ENCODE data around the gene KIF2C. TPM values are rescaled to one million over a fixed set of nuclear protein-coding genes. Genes with fewer than 3 reads are reported as not detected.
A peak's percentile ranks its signal among the peaks of the same experiment; 100 is the strongest.

The KIF2C gene
- total RNA-seq, 2 experiments from 2014 or later, result 102 to 107 TPM

DNA sequence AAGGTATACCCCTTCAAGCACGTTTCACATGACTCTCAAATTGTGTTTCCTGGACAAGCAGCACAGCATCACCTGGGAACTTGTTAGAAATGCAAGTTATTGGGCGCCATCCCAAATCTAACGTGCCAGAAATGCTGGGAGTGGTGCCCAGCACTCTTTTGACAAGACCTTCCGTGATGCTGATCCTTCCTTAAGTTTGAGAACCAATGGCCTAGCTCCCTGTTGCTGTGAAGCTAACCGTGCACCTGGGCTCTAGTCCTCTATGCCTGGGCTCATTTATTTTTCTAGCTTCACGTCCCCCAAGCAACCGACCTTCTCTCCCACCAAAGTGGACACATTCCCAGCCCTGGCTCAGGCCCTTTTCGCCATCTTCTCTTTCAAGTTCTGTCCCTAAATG is 44.1 kb downstream of the KIF2C start:
- DNase-seq, result no peak
- Mint-ChIP-seq H3K4me1 (peaks cover 55% of the 10 kb centered on the region), H3K27me3 (no peaks in the 10 kb centered on the region), H3K36me3 (peaks cover 34% of the 10 kb centered on the region), H3K4me3 (peak overlapping the region; percentile 68), H3K27ac (peak overlapping the region; percentile 84), H3K9me3 (ENCODE audit: low read depth) (no peaks in the 10 kb centered on the region)
- no peak for ATAC-seq
- CTCF ChIA-PET, result interaction anchor here (1.0 to 6.9 kb wide), 11 partner anchors 8 to 520 kb away, joined by 3 to 60 read pairs (median 11); partner anchors contain the start of genes DYNLT4, EIF2B3, HECTD3 and PLK3

GRCh38 chr1:44784094-44785028 is 44.7 kb downstream of the KIF2C start:
- no peaks in the 10 kb centered on the region for H3K27me3 Mint-ChIP-seq
- no peak for DNase-seq
- peaks cover 28% of the 10 kb centered on the region for H3K36me3 Mint-ChIP-seq
- peak; percentile 50 for ATAC-seq
- H3K9me3 Mint-ChIP-seq (ENCODE audit: low read depth), result no peaks in the 10 kb centered on the region
- H3K4me1 Mint-ChIP-seq, result peaks cover 50% of the 10 kb centered on the region
- CTCF ChIA-PET, result interaction anchor here (0.6 to 6.9 kb wide), 17 partner anchors 9 to 519 kb away, joined by 3 to 60 read pairs (median 11); partner anchors contain the start of genes BTBD19, DYNLT4, EIF2B3 and HECTD3
- peak overlapping the region; percentile 68 for H3K4me3 Mint-ChIP-seq
- peak overlapping the region; percentile 84 for H3K27ac Mint-ChIP-seq

GRCh38 chr1:44785029-44785380 is 45.4 kb downstream of the KIF2C start:
- peak overlapping the region; percentile 78 for H3K27ac Mint-ChIP-seq
- H3K36me3 Mint-ChIP-seq, result peaks cover 23% of the 10 kb centered on the region
- peaks cover 52% of the 10 kb centered on the region for H3K4me1 Mint-ChIP-seq
- CTCF ChIA-PET, result interaction anchor here (0.6 to 6.9 kb wide), 14 partner anchors 9 to 519 kb away, joined by 3 to 60 read pairs (median 11); partner anchors contain the start of genes BTBD19, DYNLT4, HECTD3 and PLK3
- H3K9me3 Mint-ChIP-seq (ENCODE audit: low read depth), result no peaks in the 10 kb centered on the region
- peak overlapping the region; percentile 66 for H3K4me3 Mint-ChIP-seq
- no peaks in the 10 kb centered on the region for H3K27me3 Mint-ChIP-seq
- DNase-seq (no peak), ATAC-seq (no peak)

DNA sequence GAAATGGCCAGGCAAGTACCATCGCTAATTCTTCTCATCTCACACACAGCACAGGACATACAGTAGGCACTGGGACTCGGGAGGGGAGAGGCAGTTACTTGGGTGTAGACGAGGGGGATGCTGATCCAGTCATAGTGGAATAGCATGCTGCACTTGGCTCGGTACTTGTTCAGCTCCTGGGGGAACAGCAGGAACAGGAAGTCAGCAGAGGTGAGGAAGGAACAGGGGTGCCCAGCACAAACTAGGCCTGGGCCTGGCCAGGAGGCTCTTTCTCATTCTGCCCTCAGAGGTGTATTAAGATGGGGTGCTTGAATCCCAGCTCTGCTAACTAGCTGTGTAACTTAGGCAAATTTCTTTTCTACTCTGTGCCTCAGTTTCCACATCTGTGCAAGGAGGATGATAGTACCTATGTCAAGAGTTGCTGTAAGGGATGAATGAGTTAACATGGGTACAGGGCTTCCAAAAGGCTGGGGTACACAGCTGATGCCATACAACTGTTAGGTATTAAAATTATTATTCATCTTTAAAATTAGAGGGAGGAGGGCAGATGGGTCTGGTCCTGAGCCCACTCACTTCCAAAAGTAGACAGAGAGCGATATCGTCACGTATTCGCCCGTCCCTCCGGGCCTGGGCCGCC is 46.0 kb downstream of the KIF2C start:
- Mint-ChIP-seq H3K9me3 (ENCODE audit: low read depth) (no peaks in the 10 kb centered on the region), H3K4me3 (peak overlapping the region; percentile 66), H3K27me3 (no peaks in the 10 kb centered on the region), H3K4me1 (peaks cover 46% of the 10 kb centered on the region), H3K36me3 (peaks cover 17% of the 10 kb centered on the region), H3K27ac (peak overlapping the region; percentile 78)
- no peak for ATAC-seq
- CTCF ChIA-PET, result interaction anchor here (1.1 to 6.9 kb wide), 15 partner anchors 8 to 518 kb away, joined by 3 to 60 read pairs (median 11); partner anchors contain the start of genes BTBD19, DYNLT4, HECTD3 and PLK3
- DNase-seq, result no peak

DNA sequence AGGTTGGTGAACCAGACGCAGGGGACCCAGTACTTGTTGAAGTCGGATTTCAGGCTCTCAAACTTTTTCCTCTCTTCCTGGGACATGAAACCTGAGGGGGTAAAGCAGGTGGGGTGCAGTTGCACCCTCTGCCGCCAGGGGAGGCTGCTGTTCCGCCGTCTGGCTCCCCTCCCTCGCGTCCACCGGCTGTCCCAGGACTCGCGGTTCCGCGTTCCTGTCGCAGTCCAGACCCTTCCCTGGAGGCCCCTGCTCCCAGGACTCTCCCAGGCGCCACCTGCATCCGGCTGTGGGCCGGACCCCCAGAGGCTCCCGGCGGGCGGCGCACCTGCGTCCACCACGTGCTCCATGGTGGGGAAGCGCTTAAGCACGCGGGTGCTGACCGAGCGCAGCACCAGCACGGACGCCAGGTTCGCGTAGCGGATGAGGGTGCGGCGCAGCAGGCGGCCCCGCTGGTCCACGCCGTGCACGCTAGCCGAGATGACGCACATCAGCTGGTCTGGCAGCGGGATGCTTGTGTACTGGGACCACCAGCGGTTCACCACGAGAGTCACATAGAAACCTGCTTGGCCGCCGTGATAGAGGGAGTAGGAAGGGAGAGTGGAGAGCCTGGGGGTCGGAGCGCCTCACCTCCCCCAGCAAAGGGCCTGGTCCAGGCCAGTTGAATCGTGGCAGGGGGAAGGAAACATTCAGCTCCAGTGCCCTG is 46.7 kb downstream of the KIF2C start:
- CTCF ChIA-PET, result interaction anchor here (0.7 to 6.9 kb wide), 19 partner anchors 7 to 228 kb away, joined by 3 to 60 read pairs (median 9); partner anchors contain the start of genes BTBD19, DYNLT4, HECTD3 and PLK3
- Mint-ChIP-seq H3K27ac (peak overlapping the region; percentile 78), H3K4me3 (peak overlapping the region; percentile 57), H3K9me3 (ENCODE audit: low read depth) (no peaks in the 10 kb centered on the region), H3K4me1 (peaks cover 44% of the 10 kb centered on the region), H3K27me3 (no peaks in the 10 kb centered on the region), H3K36me3 (peaks cover 11% of the 10 kb centered on the region)
- peak; percentile 81 for DNase-seq
- peak; percentile 67 for ATAC-seq

- CTCF ChIA-PET, result interaction anchor here (0.6 to 6.9 kb wide), 15 partner anchors 9 to 534 kb away, joined by 3 to 60 read pairs (median 3); partner anchors contain the start of genes HECTD3, PLK3, RNU5D-1 and RPS8
- Mint-ChIP-seq H3K9me3 (ENCODE audit: low read depth) (no peaks in the 10 kb centered on the region), H3K4me1 (peaks cover 41% of the 10 kb centered on the region), H3K27me3 (no peaks in the 10 kb centered on the region), H3K36me3 (peaks cover 5% of the 10 kb centered on the region), H3K4me3 (peak overlapping the region; percentile 57), H3K27ac (peak overlapping the region; percentile 78)
- ATAC-seq, result no peak
- DNase-seq, result no peak
Measured at GRCh38 chr1:44786841-44787426, 47.3 kb downstream of the KIF2C start.

DNA sequence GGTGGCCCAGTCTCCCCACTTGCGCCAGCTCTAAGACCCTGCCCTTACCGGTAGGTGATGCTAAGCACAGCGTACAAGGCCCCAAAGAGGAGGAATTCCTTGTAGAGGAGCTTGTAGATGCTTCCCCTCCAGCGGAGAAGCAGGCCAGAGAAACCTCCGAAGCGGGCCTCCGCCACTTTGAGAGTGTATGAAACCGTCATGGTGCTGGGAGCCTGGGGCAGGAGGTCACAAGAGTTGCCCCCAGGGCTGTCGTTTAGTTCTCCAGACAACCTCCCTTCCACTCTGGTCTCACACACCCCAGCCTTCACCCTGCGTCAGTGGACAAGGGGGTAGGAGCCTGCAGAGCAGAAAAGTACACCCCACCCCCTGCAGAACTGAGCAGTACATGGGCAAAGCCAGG is 47.9 kb downstream of the KIF2C start:
- DNase-seq (no peak), ATAC-seq (no peak)
- CTCF ChIA-PET, result interaction anchor here (0.6 to 6.9 kb wide), 10 partner anchors 9 to 533 kb away, joined by 3 to 60 read pairs (median 6); partner anchors contain the start of genes HECTD3, RNU5D-1, RPS8 and UROD
- H3K27ac Mint-ChIP-seq, result no peak overlapping the region
- no peaks in the 10 kb centered on the region for H3K27me3 Mint-ChIP-seq
- no peak overlapping the region for H3K4me3 Mint-ChIP-seq
- no peaks in the 10 kb centered on the region for H3K9me3 Mint-ChIP-seq (ENCODE audit: low read depth)
- peaks cover 2% of the 10 kb centered on the region for H3K36me3 Mint-ChIP-seq
- peaks cover 41% of the 10 kb centered on the region for H3K4me1 Mint-ChIP-seq

DNA sequence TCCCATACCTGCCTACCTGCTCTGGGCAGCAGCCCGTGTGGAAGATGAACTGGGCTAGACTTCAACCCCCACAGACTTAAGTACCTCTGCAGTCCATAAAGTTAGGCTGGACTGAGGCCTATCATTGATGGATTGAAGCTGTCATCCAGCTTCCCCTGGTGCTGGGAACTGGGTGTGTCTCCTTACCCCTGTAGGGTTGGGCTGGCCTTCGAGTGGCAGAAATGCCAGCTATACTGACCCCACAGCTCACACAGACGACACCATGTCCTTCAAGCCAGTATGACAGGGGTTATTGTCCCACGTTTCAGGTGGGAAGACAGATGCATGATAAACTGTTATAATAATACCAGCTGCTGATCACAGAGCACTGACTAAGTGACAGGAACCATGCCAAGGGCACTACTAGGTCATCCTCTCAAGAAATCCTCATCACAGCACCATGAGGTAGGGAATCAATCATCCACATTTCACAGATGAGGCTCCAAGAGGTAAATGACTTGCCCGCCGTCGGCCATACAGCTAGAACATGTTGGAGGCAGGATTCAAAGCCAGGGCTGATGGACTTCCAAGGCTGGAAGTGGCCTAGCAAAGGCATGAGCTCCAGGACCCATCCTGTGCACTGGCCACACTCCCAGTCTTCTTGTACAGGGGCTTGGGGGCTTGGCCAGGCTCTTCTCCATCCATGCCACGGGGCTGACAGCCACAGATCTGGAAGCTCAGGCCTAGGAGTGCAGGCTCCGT is 48.7 kb downstream of the KIF2C start, which contains the start of gene BEST4:
BEST4 (minus strand) TSS at position 51 of the 741 bp plus-strand sequence. CDS start 465 bp downstream, outside the sequence.
- H3K27me3 Mint-ChIP-seq, result no peaks in the 10 kb centered on the region
- CTCF ChIA-PET, result interaction anchor here (1.1 to 6.9 kb wide), 5 partner anchors 13 to 515 kb away, joined by 3 to 60 read pairs (median 6); partner anchors contain the start of genes RNU5D-1 and RPS8
- no peaks in the 10 kb centered on the region for H3K9me3 Mint-ChIP-seq (ENCODE audit: low read depth)
- no peak for DNase-seq
- peaks cover 34% of the 10 kb centered on the region for H3K4me1 Mint-ChIP-seq
- no peak within 1 kb of the TSS for H3K4me3 Mint-ChIP-seq
- H3K27ac Mint-ChIP-seq, result no peak within 1 kb of the TSS
- no peaks in the 10 kb centered on the region for H3K36me3 Mint-ChIP-seq
- ATAC-seq, result no peak

DNA sequence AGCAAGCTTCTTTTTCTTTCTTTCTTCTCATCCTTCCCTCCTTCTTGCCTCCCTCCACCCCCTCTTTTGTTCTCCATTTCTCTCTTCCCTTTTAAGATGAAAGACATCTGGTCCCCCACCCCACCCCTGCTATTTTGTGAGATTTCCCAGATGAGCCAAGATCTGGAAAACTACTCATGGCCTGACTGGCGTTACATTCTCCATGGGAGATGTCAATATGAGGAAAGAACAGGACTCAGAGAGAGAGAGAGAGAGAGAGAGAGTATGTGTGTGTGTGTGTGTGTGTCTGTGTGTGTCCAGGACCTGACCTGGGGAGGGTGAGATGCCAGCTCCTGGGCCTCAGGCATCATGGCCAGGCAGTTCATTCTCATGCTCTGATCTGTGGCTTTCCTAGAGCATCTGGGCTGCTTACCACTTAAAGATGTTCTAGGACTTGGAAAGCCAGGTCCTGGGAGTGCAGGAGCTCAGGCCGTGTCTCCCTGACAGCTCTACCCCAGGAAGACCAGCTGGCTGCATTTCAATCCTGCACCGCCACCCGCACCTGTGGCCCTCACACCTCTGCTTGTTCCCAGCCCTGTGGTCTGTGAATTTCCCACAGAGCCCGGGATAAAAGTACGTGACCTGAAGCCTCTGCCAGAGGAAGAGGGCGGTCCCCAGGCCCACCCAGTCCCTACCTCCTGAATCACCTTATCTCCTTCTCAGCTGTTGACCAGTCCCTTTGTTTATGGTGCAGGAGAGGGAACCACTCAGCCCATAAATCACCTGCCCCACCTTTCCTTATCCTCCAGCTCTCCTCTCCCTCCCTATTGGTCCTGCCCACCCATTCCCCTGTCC is 51.5 kb downstream of the KIF2C start:
- Mint-ChIP-seq H3K4me1 (peaks cover 12% of the 10 kb centered on the region), H3K27me3 (no peaks in the 10 kb centered on the region), H3K27ac (no peak overlapping the region), H3K36me3 (no peaks in the 10 kb centered on the region), H3K9me3 (ENCODE audit: low read depth) (no peaks in the 10 kb centered on the region), H3K4me3 (no peak overlapping the region)
- ATAC-seq (no peak), DNase-seq (no peak)
- CTCF ChIA-PET, result interaction anchor here (0.9 to 2.8 kb wide), 7 partner anchors 8 to 223 kb away, joined by 3 to 14 read pairs (median 7); partner anchors contain the start of genes HECTD3, PLK3 and UROD

GRCh38 chr1:44792736-44793502 is 53.3 kb downstream of the KIF2C start:
- H3K4me1 Mint-ChIP-seq, result peaks cover 7% of the 10 kb centered on the region
- H3K27me3 Mint-ChIP-seq, result no peaks in the 10 kb centered on the region
- no peak overlapping the region for H3K4me3 Mint-ChIP-seq
- CTCF ChIA-PET, result interaction anchor here (0.6 to 2.7 kb wide), 16 partner anchors 8 to 511 kb away, joined by 3 to 22 read pairs (median 5); partner anchors contain the start of genes EIF2B3, HECTD3 and UROD
- ATAC-seq (no peak), DNase-seq (no peak)
- no peaks in the 10 kb centered on the region for H3K9me3 Mint-ChIP-seq (ENCODE audit: low read depth)
- H3K36me3 Mint-ChIP-seq, result no peaks in the 10 kb centered on the region
- no peak overlapping the region for H3K27ac Mint-ChIP-seq
